Smooth muscle cell (in vitro differentiated cells): ENCODE measurements around the gene NT5E. TPM values are rescaled to one million over a fixed set of nuclear protein-coding genes. Genes with fewer than 3 reads are reported as not detected.

Experiments used
- DNase-seq: peaks from one replicate; lab custom pipeline; 2025; ENCODE audit not compliant: unreplicated experiment; lab: John Stamatoyannopoulos, UW
- H2AFZ ChIP-seq: fragments of 200-600 bp; sonication (generic); 2 replicates; pipeline ENCODE4 v1.6.0; 2016; ENCODE audit warnings: antibody characterized with exemption, low read depth, mild to moderate bottlenecking
- H3F3A ChIP-seq: fragments of 200-600 bp; sonication (generic); 2 replicates; pipeline ENCODE4 v1.6.0; 2017; ENCODE audit warnings: antibody characterized with exemption, low read depth
- H3K27ac ChIP-seq: fragments of 200-600 bp; sonication (generic); 2 replicates; pipeline ENCODE4 v1.5.1; 2016; ENCODE audit warnings: low read depth, mild to moderate bottlenecking
- H3K27me3 ChIP-seq: fragments of 200-600 bp; sonication (generic); 2 replicates; pipeline ENCODE4 v1.6.1; 2016; ENCODE audit warnings: low read depth, mild to moderate bottlenecking
- H3K36me3 ChIP-seq: fragments of 200-600 bp; sonication (generic); 2 replicates; pipeline ENCODE4 v1.5.1; 2016; ENCODE audit warnings: low read depth
- H3K4me1 ChIP-seq: fragments of 200-600 bp; sonication (generic); 2 replicates; pipeline ENCODE4 v1.5.1; 2016; ENCODE audit warnings: low read depth
- H3K4me2 ChIP-seq: fragments of 200-600 bp; sonication (generic); 2 replicates; pipeline ENCODE4 v1.6.0; 2016; ENCODE audit warnings: mild to moderate bottlenecking
- H3K4me3 ChIP-seq: fragments of 200-600 bp; sonication (generic); 2 replicates; pipeline ENCODE4 v1.5.1; 2016; ENCODE audit warnings: mild to moderate bottlenecking
- H3K79me2 ChIP-seq: fragments of 200-600 bp; sonication (generic); 2 replicates; pipeline ENCODE4 v1.6.0; 2016; ENCODE audit warnings: low read depth, mild to moderate bottlenecking
- H3K9ac ChIP-seq: fragments of 200-600 bp; sonication (generic); 2 replicates; pipeline ENCODE4 v1.6.0; 2016; ENCODE audit warnings: low read depth
- H3K9me3 ChIP-seq: fragments of 200-600 bp; sonication (generic); replicated peaks from 2 replicates; pipeline ENCODE4 v1.5.1; 2016; ENCODE audit warnings: low read depth
- H4K20me1 ChIP-seq: fragments of 200-600 bp; sonication (generic); 2 replicates; pipeline ENCODE4 v1.6.0; 2016; ENCODE audit warnings: low read depth
- WGBS: methylation state at CpG from one replicate; pipeline ENCODE4 v1.1.7; 2016; ENCODE audit warnings: low lambda C conversion rate; 5-methylcytosine and 5-hydroxymethylcytosine counted together
- polyA plus RNA-seq: library from polyadenylated mRNA; unstranded; fragments of >200 nt; fragmentation: Nextera tagmentation; extraction: Ambion mirVana; gene quantifications from 2 replicates; pipeline ENCODE4 v1.2.1, GENCODE V29; 2016
- total RNA-seq: library from RNA; depleted of rRNA; stranded (reverse); fragments of >200 nt; gene quantifications from 2 replicates; pipeline ENCODE4 v1.2.3, GENCODE V29; 2014
- TF ChIP-seq, protein P1 (sequence below): fragments of 200-600 bp; sonication (generic); IDR thresholded peaks from 2 replicates; pipeline ENCODE4 v1.5.1; 2017; ENCODE audit warnings: borderline replicate concordance, mild to moderate bottlenecking, antibody characterized with exemption; ENCODE audit not compliant: insufficient read depth, poor library complexity, severe bottlenecking

The NT5E gene
- total and polyA plus RNA-seq, 2 experiments from 2014 or later, result 88.6 to 124 TPM

DNA sequence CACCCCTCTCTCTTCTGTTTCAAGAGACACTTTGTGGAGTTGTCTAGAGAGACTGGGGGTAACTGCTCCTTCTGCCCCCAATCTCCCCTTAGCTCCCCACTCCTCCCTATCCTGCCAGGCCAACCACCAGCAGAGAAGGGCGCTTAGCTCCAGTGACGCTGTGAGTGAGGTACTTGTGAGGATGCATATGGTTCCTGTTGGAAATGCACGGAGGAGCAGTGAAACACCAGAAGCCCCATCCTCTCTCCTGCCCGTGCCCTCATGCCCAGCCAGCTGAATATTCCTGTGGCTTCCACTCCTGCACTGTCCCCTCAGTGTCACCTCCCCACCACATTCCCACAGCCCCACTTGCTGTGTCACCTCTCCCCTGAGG, 11.9 kb downstream of the NT5E start:
- peaks cover 20% of the 10 kb centered on the region for H3F3A ChIP-seq
- H3K9ac ChIP-seq, result no peak overlapping the region
- H3K27ac ChIP-seq, result peak overlapping the region; percentile 100
- TF ChIP-seq, protein P1, sequence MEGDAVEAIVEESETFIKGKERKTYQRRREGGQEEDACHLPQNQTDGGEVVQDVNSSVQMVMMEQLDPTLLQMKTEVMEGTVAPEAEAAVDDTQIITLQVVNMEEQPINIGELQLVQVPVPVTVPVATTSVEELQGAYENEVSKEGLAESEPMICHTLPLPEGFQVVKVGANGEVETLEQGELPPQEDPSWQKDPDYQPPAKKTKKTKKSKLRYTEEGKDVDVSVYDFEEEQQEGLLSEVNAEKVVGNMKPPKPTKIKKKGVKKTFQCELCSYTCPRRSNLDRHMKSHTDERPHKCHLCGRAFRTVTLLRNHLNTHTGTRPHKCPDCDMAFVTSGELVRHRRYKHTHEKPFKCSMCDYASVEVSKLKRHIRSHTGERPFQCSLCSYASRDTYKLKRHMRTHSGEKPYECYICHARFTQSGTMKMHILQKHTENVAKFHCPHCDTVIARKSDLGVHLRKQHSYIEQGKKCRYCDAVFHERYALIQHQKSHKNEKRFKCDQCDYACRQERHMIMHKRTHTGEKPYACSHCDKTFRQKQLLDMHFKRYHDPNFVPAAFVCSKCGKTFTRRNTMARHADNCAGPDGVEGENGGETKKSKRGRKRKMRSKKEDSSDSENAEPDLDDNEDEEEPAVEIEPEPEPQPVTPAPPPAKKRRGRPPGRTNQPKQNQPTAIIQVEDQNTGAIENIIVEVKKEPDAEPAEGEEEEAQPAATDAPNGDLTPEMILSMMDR, result no peak
- peak overlapping the region; percentile 40 for H3K4me2 ChIP-seq
- H3K4me1 ChIP-seq, result peaks cover 18% of the 10 kb centered on the region
- peaks cover 2% of the 10 kb centered on the region for H3K36me3 ChIP-seq
- WGBS, result 98% methylated on average over 4 of the region's 4 CpGs
- H2AFZ ChIP-seq, result no peak overlapping the region
- no peak overlapping the region for H3K4me3 ChIP-seq
- no peak for DNase-seq
- no peaks in the 10 kb centered on the region for H3K27me3 ChIP-seq
- H3K9me3 ChIP-seq, result no peaks in the 10 kb centered on the region
- no peaks in the 10 kb centered on the region for H4K20me1 ChIP-seq
- peaks cover 14% of the 10 kb centered on the region for H3K79me2 ChIP-seq

DNA sequence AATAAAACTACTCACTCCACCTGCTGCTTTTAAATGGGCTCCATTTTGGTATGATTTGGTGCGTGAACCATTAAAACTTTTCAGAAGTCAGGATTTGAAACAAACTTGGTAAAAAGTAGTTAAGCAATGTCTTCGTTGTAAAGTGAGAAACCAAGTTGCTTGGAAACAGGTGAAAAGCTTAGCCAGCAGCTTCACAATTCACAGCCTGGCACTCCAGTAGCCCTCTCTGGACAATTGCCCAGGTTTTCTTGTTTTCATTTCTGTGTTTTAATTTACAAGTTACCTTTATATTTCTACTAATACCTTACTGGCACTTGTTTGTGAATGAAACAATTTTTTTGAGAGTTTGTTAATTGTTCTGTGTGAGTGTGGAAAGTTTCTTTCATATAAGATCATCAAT, 12.8 kb downstream of the NT5E start:
- H3K4me2 ChIP-seq, result peak overlapping the region; percentile 81
- WGBS, result 74% methylated on average over 2 of the region's 2 CpGs
- no peak overlapping the region for H2AFZ ChIP-seq
- peaks cover 20% of the 10 kb centered on the region for H3F3A ChIP-seq
- no peaks in the 10 kb centered on the region for H3K9me3 ChIP-seq
- H4K20me1 ChIP-seq, result no peaks in the 10 kb centered on the region
- H3K27me3 ChIP-seq, result no peaks in the 10 kb centered on the region
- H3K4me3 ChIP-seq, result no peak overlapping the region
- peak overlapping the region; percentile 100 for H3K27ac ChIP-seq
- peaks cover 6% of the 10 kb centered on the region for H3K79me2 ChIP-seq
- H3K4me1 ChIP-seq, result peaks cover 18% of the 10 kb centered on the region
- TF ChIP-seq, protein P1, result no peak
- H3K9ac ChIP-seq, result peak overlapping the region; percentile 76
- peaks cover 6% of the 10 kb centered on the region for H3K36me3 ChIP-seq
- DNase-seq, result no peak

DNA sequence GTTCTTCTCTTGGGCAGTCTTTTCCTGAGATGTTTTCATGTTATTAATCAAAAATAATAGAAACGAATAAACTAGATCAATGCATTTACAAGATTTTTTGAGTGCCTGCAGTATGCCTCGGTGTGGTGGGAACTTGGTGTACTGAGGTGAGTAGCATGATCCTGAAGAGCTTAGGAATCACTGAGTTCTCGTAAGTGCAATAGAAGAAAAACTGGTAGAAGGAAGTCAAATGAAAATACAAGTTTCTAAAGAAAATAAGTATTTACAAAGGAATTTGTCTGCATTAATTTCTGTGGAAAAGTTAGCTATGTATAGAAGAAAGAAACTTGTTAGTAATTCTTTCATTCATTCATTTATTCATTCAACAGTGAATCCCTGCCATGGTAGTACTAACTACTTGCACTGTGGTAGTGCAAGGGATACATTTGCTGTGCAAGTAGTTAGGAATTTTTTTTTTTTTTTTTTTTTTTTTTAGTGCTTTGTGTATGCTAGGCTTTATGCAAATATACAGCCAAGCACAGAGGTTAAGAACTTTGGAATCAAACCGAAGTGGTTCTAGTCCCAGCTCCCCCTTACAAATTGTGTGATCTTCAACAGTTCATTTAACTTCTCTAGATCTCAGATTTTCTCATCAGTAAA, 13.9 kb downstream of the NT5E start:
- no peak for DNase-seq
- peaks cover 20% of the 10 kb centered on the region for H3F3A ChIP-seq
- H4K20me1 ChIP-seq, result no peaks in the 10 kb centered on the region
- no peaks in the 10 kb centered on the region for H3K9me3 ChIP-seq
- H3K4me2 ChIP-seq, result peak overlapping the region; percentile 81
- 69% methylated on average over 4 of the region's 4 CpGs for WGBS
- H3K27ac ChIP-seq, result peak overlapping the region; percentile 100
- peaks cover 12% of the 10 kb centered on the region for H3K4me1 ChIP-seq
- H3K27me3 ChIP-seq, result no peaks in the 10 kb centered on the region
- no peaks in the 10 kb centered on the region for H3K79me2 ChIP-seq
- no peak overlapping the region for H2AFZ ChIP-seq
- peaks cover 6% of the 10 kb centered on the region for H3K36me3 ChIP-seq
- no peak overlapping the region for H3K4me3 ChIP-seq
- H3K9ac ChIP-seq, result peak overlapping the region; percentile 76
- TF ChIP-seq, protein P1, result no peak

DNA sequence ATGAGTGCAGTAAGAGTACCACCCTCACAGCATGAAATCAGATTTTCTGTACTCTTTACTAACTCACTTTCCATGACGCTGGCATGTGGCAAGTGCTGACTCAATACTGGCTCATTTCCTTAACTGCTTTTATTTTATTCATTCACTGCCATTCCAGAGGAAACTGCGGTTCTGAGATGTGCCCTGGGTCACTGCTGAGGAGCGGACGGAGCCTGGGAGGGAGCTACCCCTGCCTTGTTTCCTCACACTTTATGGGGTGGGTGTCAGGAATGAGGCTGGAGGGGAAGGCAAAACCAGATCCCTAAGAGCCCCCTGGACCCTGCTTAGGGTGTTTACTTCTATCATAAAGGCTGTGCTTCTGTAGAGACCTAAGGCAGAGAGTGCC, 14.4 kb downstream of the NT5E start:
- no peaks in the 10 kb centered on the region for H4K20me1 ChIP-seq
- no peaks in the 10 kb centered on the region for H3K9me3 ChIP-seq
- H3K4me1 ChIP-seq, result peaks cover 7% of the 10 kb centered on the region
- 10% methylated on average over 4 of the region's 4 CpGs for WGBS
- H2AFZ ChIP-seq, result no peak overlapping the region
- H3K4me3 ChIP-seq, result no peak overlapping the region
- no peaks in the 10 kb centered on the region for H3K27me3 ChIP-seq
- H3K79me2 ChIP-seq, result no peaks in the 10 kb centered on the region
- H3K4me2 ChIP-seq, result peak overlapping the region; percentile 81
- H3K9ac ChIP-seq, result peak overlapping the region; percentile 97
- TF ChIP-seq, protein P1, result no peak
- peak overlapping the region; percentile 100 for H3K27ac ChIP-seq
- peaks cover 16% of the 10 kb centered on the region for H3F3A ChIP-seq
- peaks cover 6% of the 10 kb centered on the region for H3K36me3 ChIP-seq
- no peak for DNase-seq
